PC-3 (cell line): ENCODE measurements around the gene PCDHA5. TPM values are rescaled to one million over a fixed set of nuclear protein-coding genes. Genes with fewer than 3 reads are reported as not detected.

Experiments
- ATAC-seq: fragments of 200-7000 bp; cut with Tn5 transposase; 2 replicates; pipeline ENCODE4 v1.9.1; 2020; ENCODE audit warnings: mild to moderate bottlenecking, moderate library complexity
- Bru-seq: library from RNA; stranded (reverse); fragments of 400-500 nt; gene quantifications from one replicate; lab custom pipeline; 2021; lab: Mats Ljungman, UMichigan
- BruChase-seq, 2 experiments: library from RNA; stranded (reverse); fragments of 400-500 nt; gene quantifications; one replicate each; lab custom pipeline; 2021; lab: Mats Ljungman, UMichigan
- BruUV-seq: library from RNA; stranded (reverse); fragments of 400-500 nt; replicated peaks from 2 replicates; lab custom pipeline; 2021; lab: Mats Ljungman, UMichigan
- CTCF ChIA-PET: fragments of 300-600 bp; sonication (Branson Sonifier 250); formaldehyde crosslinking; loops from one replicate; lab custom pipeline; 2022; ENCODE audit warnings: antibody characterized with exemption; lab: Charles Lee
- POLR2A ChIA-PET: fragments of 300-600 bp; sonication (Branson Sonifier 250); formaldehyde crosslinking; loops from one replicate; lab custom pipeline; 2022; ENCODE audit warnings: antibody characterized with exemption; ENCODE audit not compliant: unreplicated experiment; lab: Charles Lee
- DNase-seq: peaks from one replicate; pipeline ENCODE4 v3.0.0-alpha.2; 2015
- H2AFZ ChIP-seq: fragments of 300-600 bp; sonication (generic); 2 replicates; pipeline ENCODE4 v1.6.0; 2016; ENCODE audit warnings: antibody characterized with exemption, low read length
- H3F3A ChIP-seq: fragments of 300-600 bp; sonication (generic); one replicate; pipeline ENCODE4 v1.6.0; 2017; ENCODE audit warnings: antibody characterized with exemption, low read length, control low read depth, mild to moderate bottlenecking; ENCODE audit not compliant: unreplicated experiment
- H3K27ac ChIP-seq: fragments of 300-600 bp; sonication (generic); 2 replicates; pipeline ENCODE4 v1.5.1; 2016; ENCODE audit warnings: mild to moderate bottlenecking, low read length
- H3K27me3 ChIP-seq: fragments of 300-600 bp; sonication (generic); 2 replicates; pipeline ENCODE4 v1.6.1; 2016; ENCODE audit warnings: low read length, mixed read lengths
- H3K36me3 ChIP-seq: fragments of 300-600 bp; sonication (generic); 2 replicates; pipeline ENCODE4 v1.6.1; 2016; ENCODE audit warnings: low read depth, mixed run types, low read length, mixed read lengths
- H3K4me1 ChIP-seq: fragments of 300-600 bp; sonication (generic); 2 replicates; pipeline ENCODE4 v1.5.1; 2016; ENCODE audit warnings: low read length; ENCODE audit not compliant: insufficient read depth
- H3K4me2 ChIP-seq: fragments of 300-600 bp; sonication (generic); 2 replicates; pipeline ENCODE4 v1.6.0; 2016; ENCODE audit warnings: low read length
- H3K4me3 ChIP-seq: fragments of 300-600 bp; sonication (generic); 2 replicates; pipeline ENCODE4 v1.5.1; 2016; ENCODE audit warnings: mild to moderate bottlenecking, low read length, mixed read lengths
- H3K79me2 ChIP-seq: fragments of 300-600 bp; sonication (generic); 2 replicates; pipeline ENCODE4 v1.6.1; 2017; ENCODE audit warnings: low read length, mixed read lengths
- H3K9ac ChIP-seq: fragments of 300-600 bp; sonication (generic); 2 replicates; pipeline ENCODE4 v1.6.0; 2016; ENCODE audit warnings: mild to moderate bottlenecking, low read length
- H3K9me2 ChIP-seq: fragments of 300-600 bp; sonication (generic); replicated peaks from 2 replicates; pipeline ENCODE4 v1.6.1; 2016; ENCODE audit warnings: mixed run types, low read length, mixed read lengths
- H3K9me3 ChIP-seq: fragments of 300-600 bp; sonication (generic); 2 replicates; pipeline ENCODE4 v1.6.1; 2016; ENCODE audit warnings: low read length, mixed read lengths
- H4K20me1 ChIP-seq: fragments of 300-600 bp; sonication (generic); 2 replicates; pipeline ENCODE4 v1.6.1; 2016; ENCODE audit warnings: low read length, mixed read lengths
- EZH2 ChIP-seq: fragments of 300-600 bp; sonication (generic); IDR thresholded peaks from one replicate; pipeline ENCODE4 v1.6.1; 2017; ENCODE audit warnings: antibody characterized with exemption, mild to moderate bottlenecking, low read length; ENCODE audit not compliant: unreplicated experiment
- EZH2phosphoT487 ChIP-seq: fragments of 300-600 bp; sonication (generic); IDR thresholded peaks from 2 replicates; pipeline ENCODE4 v1.6.1; 2018; ENCODE audit warnings: mild to moderate bottlenecking, antibody characterized with exemption, low read length, borderline replicate concordance
- intact Hi-C: fragments of 100-400 bp; cut with micrococcal nuclease; formaldehyde crosslinking; loops from 2 replicates; pipeline ENCODE4 v1.9.0; 2023
- long read RNA-seq: library from polyadenylated mRNA; unstranded; transcript quantifications from one replicate; pipeline ENCODE4 v2.0.0, GENCODE V29; 2021; ENCODE audit not compliant: unreplicated experiment
- total RNA-seq: library from RNA; depleted of rRNA; stranded (reverse); fragments of >200 nt; gene quantifications from 2 replicates; pipeline ENCODE4 v1.2.3, GENCODE V29; 2014; rRNA removed
- TF ChIP-seq, protein P1 (sequence below): fragments of 300-600 bp; sonication (generic); conservative IDR thresholded peaks from 2 replicates; pipeline ENCODE4 v1.5.1; 2017; ENCODE audit warnings: antibody characterized with exemption, low read depth, mild to moderate bottlenecking, low read length

The PCDHA5 gene
- total RNA-seq = 1.3 and 1.5 TPM in 2 replicates
- Bru-seq, nascent RNA = percentile 40 among the genes with signal in this experiment
- BruChase-seq, experiment 1, labeled RNA remaining after a 6-hour chase = percentile 53 among the genes with signal in this experiment
- BruChase-seq, experiment 2, labeled RNA remaining after a 2-hour chase = percentile 49 among the genes with signal in this experiment
- long read RNA-seq, full-length matches to known transcripts = 1 of 2 reads
- long read RNA-seq, partial matches to known transcripts = 0 of 2 reads
- long read RNA-seq, other reads (novel, unspliced or antisense) = 1 of 2 reads

DNA sequence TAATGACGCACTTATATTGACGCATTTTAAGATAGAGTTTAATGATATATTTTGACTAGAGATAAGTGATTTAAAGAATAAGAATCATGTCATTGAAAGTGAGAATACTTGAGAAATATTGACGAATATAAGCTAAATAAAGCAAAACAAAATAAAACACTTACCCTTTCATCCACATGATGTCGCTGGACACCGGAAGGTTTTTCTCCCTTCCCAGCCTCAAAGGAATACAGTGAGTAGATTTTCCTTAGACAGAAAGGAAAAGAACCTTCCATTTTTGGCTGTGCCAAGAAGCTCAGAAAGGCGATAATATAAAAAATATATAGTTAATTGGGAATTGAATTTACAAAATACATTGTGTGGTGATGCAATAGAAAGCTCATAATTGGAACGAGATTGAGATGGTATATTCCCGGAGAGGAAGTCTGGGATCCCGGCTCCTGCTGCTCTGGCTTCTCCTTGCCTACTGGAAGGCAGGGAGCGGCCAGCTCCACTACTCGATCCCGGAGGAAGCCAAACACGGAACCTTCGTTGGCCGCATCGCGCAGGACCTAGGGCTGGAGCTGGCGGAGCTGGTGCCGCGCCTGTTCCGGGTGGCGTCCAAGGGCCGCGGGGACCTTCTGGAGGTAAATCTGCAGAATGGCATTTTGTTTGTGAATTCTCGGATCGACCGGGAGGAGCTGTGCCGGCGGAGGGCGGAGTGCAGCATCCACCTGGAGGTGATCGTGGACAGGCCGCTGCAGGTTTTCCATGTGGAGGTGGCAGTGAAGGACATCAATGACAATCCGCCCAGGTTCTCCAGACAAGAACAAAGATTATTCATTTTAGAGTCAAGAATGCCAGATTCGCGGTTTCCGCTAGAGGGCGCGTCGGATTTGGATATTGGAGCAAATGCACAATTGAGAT is at the start of gene PCDHA5:
Gene PCDHA5 (plus strand): TSS at position 239 of the 906 bp plus-strand sequence.
- CTCF ChIA-PET = interaction anchor here (0.6 to 1.5 kb wide), 7 partner anchors 14 to 645 kb away, joined by 3 to 34 read pairs (median 7); partner anchors contain the start of genes PCDHA4, PCDHA8 and PCDHAC2
- ATAC-seq = peak; percentile 82

DNA sequence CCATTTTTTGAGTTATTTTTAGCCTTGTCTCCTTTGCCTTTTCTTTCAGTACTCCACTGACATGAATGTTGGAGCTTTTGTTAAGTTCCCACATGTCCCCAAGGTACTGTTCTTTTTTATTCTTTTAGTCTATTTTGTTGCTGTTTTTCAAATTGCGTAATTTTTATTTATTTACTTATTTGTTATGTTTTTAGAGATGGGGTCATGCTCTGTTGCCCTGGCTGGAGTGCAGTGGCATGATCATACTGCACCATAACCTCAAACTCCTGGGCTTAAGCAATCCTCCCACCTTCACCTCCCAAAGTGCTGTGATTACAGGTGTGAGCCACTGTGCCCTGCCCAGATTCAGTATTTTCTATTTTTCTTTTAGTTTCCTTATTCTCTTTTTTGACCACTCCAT is 40.9 kb upstream of the PCDHA5 start:
- POLR2A ChIA-PET = no interaction called here
- no peaks in the 10 kb centered on the region for H4K20me1 ChIP-seq
- H3K36me3 ChIP-seq = no peaks in the 10 kb centered on the region
- CTCF ChIA-PET = no interaction called here
- H3K4me2 ChIP-seq = no peak overlapping the region
- TF ChIP-seq, protein P1, sequence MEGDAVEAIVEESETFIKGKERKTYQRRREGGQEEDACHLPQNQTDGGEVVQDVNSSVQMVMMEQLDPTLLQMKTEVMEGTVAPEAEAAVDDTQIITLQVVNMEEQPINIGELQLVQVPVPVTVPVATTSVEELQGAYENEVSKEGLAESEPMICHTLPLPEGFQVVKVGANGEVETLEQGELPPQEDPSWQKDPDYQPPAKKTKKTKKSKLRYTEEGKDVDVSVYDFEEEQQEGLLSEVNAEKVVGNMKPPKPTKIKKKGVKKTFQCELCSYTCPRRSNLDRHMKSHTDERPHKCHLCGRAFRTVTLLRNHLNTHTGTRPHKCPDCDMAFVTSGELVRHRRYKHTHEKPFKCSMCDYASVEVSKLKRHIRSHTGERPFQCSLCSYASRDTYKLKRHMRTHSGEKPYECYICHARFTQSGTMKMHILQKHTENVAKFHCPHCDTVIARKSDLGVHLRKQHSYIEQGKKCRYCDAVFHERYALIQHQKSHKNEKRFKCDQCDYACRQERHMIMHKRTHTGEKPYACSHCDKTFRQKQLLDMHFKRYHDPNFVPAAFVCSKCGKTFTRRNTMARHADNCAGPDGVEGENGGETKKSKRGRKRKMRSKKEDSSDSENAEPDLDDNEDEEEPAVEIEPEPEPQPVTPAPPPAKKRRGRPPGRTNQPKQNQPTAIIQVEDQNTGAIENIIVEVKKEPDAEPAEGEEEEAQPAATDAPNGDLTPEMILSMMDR = no peak
- no peak for TF ChIP-seq EZH2
- no peak for TF ChIP-seq EZH2phosphoT487
- H3K27ac ChIP-seq = no peak overlapping the region
- H3K9me2 ChIP-seq = no peaks in the 10 kb centered on the region
- no peaks in the 10 kb centered on the region for H3K27me3 ChIP-seq
- no peaks in the 10 kb centered on the region for H3K4me1 ChIP-seq
- H2AFZ ChIP-seq = no peak overlapping the region
- DNase-seq (no peak), ATAC-seq (no peak)
- intact Hi-C loops = no loop called here
- BruUV-seq = no TSS peak
- no peak overlapping the region for H3K4me3 ChIP-seq
- H3K79me2 ChIP-seq = no peaks in the 10 kb centered on the region
- no peaks in the 10 kb centered on the region for H3F3A ChIP-seq
- no peak overlapping the region for H3K9ac ChIP-seq
- 0 out of 2 replicates have a peak, but pooled peaks cover 12% of the 10 kb centered on the region for H3K9me3 ChIP-seq

More for the DNA sequence above, at the start of gene PCDHA5:
- H3K27me3 ChIP-seq = no peaks in the 10 kb centered on the region
- H3F3A ChIP-seq = no peaks in the 10 kb centered on the region
- H3K36me3 ChIP-seq = no peaks in the 10 kb centered on the region
- DNase-seq = peak; percentile 83
- H2AFZ ChIP-seq = peak within 1 kb of the TSS; percentile 94
- no peaks in the 10 kb centered on the region for H3K79me2 ChIP-seq
- no peak within 1 kb of the TSS for H3K27ac ChIP-seq
- no peaks in the 10 kb centered on the region for H3K9me3 ChIP-seq
- H3K9ac ChIP-seq = peak within 1 kb of the TSS; percentile 47; the same call in 1 of the 2 replicates
- H3K4me3 ChIP-seq = peak within 1 kb of the TSS; percentile 76
- BruUV-seq = TSS peak; percentile 61
- H3K9me2 ChIP-seq = no peaks in the 10 kb centered on the region
- no peak for TF ChIP-seq EZH2
- no peak for TF ChIP-seq EZH2phosphoT487
- TF ChIP-seq, protein P1 = peak; percentile 69
- no peaks in the 10 kb centered on the region for H4K20me1 ChIP-seq
- POLR2A ChIA-PET = interaction anchor here (0.6 kb wide), 1 partner anchor 104 kb away, joined by 3 read pairs; the partner anchor contains the start of gene PCDHAC1
- peak within 1 kb of the TSS; percentile 82 for H3K4me2 ChIP-seq
- intact Hi-C loops = loop anchor here (1.0 kb wide), 1 partner anchor 220 kb away; no protein-coding TSS in a partner anchor
- no peaks in the 10 kb centered on the region for H3K4me1 ChIP-seq
